ENCODE measurements around the gene AFDN. TPM values are rescaled to one million over a fixed set of nuclear protein-coding genes. Genes with fewer than 3 reads are reported as not detected.

AFDN gene
- total and polyA plus RNA-seq, 8 donors = 137 to 422 (median 284) TPM

DNA sequence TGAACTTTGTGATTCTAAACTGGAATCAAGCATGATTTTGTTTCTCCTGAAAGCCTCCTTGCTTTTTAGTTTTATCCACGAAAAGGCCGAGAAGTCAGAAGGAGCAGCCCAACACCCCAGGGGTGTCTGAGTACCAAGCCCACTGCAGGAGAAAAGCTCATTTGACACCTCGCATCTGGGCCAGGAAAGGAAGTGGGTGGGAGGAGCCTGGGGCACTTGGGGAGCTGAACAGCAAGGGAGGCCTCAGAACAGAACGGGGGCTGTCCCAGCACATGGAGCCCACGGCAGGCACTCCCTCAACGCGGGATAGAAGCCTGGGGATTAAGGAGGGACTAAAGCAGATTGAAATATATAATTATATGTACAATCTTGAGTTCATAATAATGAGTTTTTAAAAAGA lies 177.3 kb downstream of the AFDN start:
- Histone ChIP-seq H3K9me3 (no peaks in the 10 kb centered on the region), H3K27ac (no peak overlapping the region), H3K36me3 (no peaks in the 10 kb centered on the region), H3K27me3 (no peaks in the 10 kb centered on the region), H3K4me1 (peaks cover 4 to 5% of the 10 kb centered on the region in 2 donors), H3K4me3 (no peak overlapping the region)
- intact Hi-C loops (cut with DNase I) = no loop called here
- ATAC-seq (no peak), DNase-seq (no peak)
- TF ChIP-seq, protein P1, sequence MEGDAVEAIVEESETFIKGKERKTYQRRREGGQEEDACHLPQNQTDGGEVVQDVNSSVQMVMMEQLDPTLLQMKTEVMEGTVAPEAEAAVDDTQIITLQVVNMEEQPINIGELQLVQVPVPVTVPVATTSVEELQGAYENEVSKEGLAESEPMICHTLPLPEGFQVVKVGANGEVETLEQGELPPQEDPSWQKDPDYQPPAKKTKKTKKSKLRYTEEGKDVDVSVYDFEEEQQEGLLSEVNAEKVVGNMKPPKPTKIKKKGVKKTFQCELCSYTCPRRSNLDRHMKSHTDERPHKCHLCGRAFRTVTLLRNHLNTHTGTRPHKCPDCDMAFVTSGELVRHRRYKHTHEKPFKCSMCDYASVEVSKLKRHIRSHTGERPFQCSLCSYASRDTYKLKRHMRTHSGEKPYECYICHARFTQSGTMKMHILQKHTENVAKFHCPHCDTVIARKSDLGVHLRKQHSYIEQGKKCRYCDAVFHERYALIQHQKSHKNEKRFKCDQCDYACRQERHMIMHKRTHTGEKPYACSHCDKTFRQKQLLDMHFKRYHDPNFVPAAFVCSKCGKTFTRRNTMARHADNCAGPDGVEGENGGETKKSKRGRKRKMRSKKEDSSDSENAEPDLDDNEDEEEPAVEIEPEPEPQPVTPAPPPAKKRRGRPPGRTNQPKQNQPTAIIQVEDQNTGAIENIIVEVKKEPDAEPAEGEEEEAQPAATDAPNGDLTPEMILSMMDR (IDR thresholded peaks at IDR 0.05) = no peak

GRCh38 chr6:168004945-168005344 lies 178.2 kb downstream of the AFDN start:
- H3K27me3 ChIP-seq = no peaks in the 10 kb centered on the region
- H3K4me3 ChIP-seq = no peak overlapping the region
- H3K4me1 ChIP-seq = peaks cover 4 to 5% of the 10 kb centered on the region in 2 donors
- no peak for DNase-seq
- TF ChIP-seq, protein P1 (IDR thresholded peaks at IDR 0.05) = no peak
- intact Hi-C loops (cut with DNase I) = no loop called here
- H3K36me3 ChIP-seq = no peaks in the 10 kb centered on the region
- no peak for ATAC-seq
- H3K27ac ChIP-seq = no peak overlapping the region
- peaks cover 0 to 4% of the 10 kb centered on the region in 2 donors for H3K9me3 ChIP-seq

- intact Hi-C loops (cut with DNase I) = no loop called here
- Histone ChIP-seq H3K27me3 (no peaks in the 10 kb centered on the region), H3K9me3 (peaks cover 0 to 10% of the 10 kb centered on the region in 2 donors), H3K27ac (no peak overlapping the region), H3K36me3 (no peaks in the 10 kb centered on the region), H3K4me3 (no peak overlapping the region), H3K4me1 (peaks cover 4 to 5% of the 10 kb centered on the region in 2 donors)
- TF ChIP-seq, protein P1 (IDR thresholded peaks at IDR 0.05) = no peak
- DNase-seq = no peak
- ATAC-seq = no peak
Measured at GRCh38 chr6:168005796-168006195, 179.1 kb downstream of the AFDN start.

GRCh38 chr6:168007592-168008338 lies 181.1 kb downstream of the AFDN start:
- peak in 1 of 4 donors; percentile 61 for DNase-seq
- Histone ChIP-seq H3K9me3 (peaks cover 0 to 29% of the 10 kb centered on the region in 2 donors), H3K27ac (peak overlapping the region; percentile 6 to 7), H3K4me3 (no peak overlapping the region), H3K27me3 (no peaks in the 10 kb centered on the region), H3K36me3 (no peaks in the 10 kb centered on the region), H3K4me1 (peaks cover 4 to 5% of the 10 kb centered on the region in 2 donors)
- TF ChIP-seq, protein P1 (IDR thresholded peaks at IDR 0.05) = no peak
- intact Hi-C loops (cut with DNase I) = no loop called here
- ATAC-seq = peak; percentile 93

- DNase-seq (no peak), ATAC-seq (no peak)
- intact Hi-C loops (cut with DNase I) = no loop called here
- peaks cover 4 to 5% of the 10 kb centered on the region in 2 donors for H3K4me1 ChIP-seq
- no peak overlapping the region for H3K4me3 ChIP-seq
- H3K36me3 ChIP-seq = no peaks in the 10 kb centered on the region
- peaks cover 0 to 35% of the 10 kb centered on the region in 2 donors for H3K9me3 ChIP-seq
- H3K27ac ChIP-seq = no peak overlapping the region
- TF ChIP-seq, protein P1 (IDR thresholded peaks at IDR 0.05) = no peak
- no peaks in the 10 kb centered on the region for H3K27me3 ChIP-seq
Measured at GRCh38 chr6:168009331-168009730, 182.6 kb downstream of the AFDN start.
